H9 (cell line): Measurements from ENCODE around the gene HOXD4. TPM values are rescaled to one million over a fixed set of nuclear protein-coding genes. Genes with fewer than 3 reads are reported as not detected.
A peak's percentile ranks its signal among the peaks of the same experiment; 100 is the strongest.

Source experiments
- DNase-seq: peaks from one replicate; pipeline ENCODE4 v3.0.0-alpha.2; 2017
- H2AFZ ChIP-seq: one replicate; pipeline ENCODE4 v1.6.1; 2013; ENCODE audit warnings: mild to moderate bottlenecking, low read length, control low read depth, moderate library complexity
- H2AK5ac ChIP-seq: 2 replicates; pipeline ENCODE4 v1.6.1; 2013; ENCODE audit warnings: low read length, control low read depth, mixed read lengths; ENCODE audit not compliant: insufficient read length
- H2BK120ac ChIP-seq: one replicate; pipeline ENCODE4 v1.6.1; 2013; ENCODE audit warnings: low read depth, mild to moderate bottlenecking, low read length, control low read depth, inconsistent platforms; ENCODE audit not compliant: poor library complexity, severe bottlenecking
- H2BK12ac ChIP-seq: 2 replicates; pipeline ENCODE4 v1.6.1; 2013; ENCODE audit warnings: low read length, control low read depth, mixed read lengths, low read depth; ENCODE audit not compliant: insufficient read length
- H2BK15ac ChIP-seq: 2 replicates; pipeline ENCODE4 v1.6.1; 2013; ENCODE audit warnings: low read depth, low read length, control low read depth
- H2BK20ac ChIP-seq: one replicate; pipeline ENCODE4 v1.6.1; 2013; ENCODE audit warnings: low read depth, mild to moderate bottlenecking, low read length, control low read depth, inconsistent platforms; ENCODE audit not compliant: poor library complexity, severe bottlenecking
- H2BK5ac ChIP-seq: 2 replicates; pipeline ENCODE4 v1.6.1; 2013; ENCODE audit warnings: low read length, control low read depth, mixed read lengths; ENCODE audit not compliant: insufficient read length
- H3K14ac ChIP-seq: 2 replicates; pipeline ENCODE4 v1.6.1; 2013; ENCODE audit warnings: low read length, control low read depth; ENCODE audit not compliant: insufficient read depth
- H3K18ac ChIP-seq: 2 replicates; pipeline ENCODE4 v1.6.1; 2013; ENCODE audit warnings: low read depth, mild to moderate bottlenecking, mixed read lengths, low read length, control low read depth; ENCODE audit not compliant: insufficient read length
- H3K23ac ChIP-seq: 2 replicates; pipeline ENCODE4 v1.6.1; 2013; ENCODE audit warnings: low read length, control low read depth, mixed read lengths, low read depth; ENCODE audit not compliant: insufficient read length
- H3K23me2 ChIP-seq: 2 replicates; pipeline ENCODE4 v1.6.1; 2013; ENCODE audit warnings: low read depth, mild to moderate bottlenecking, mixed read lengths, low read length, control low read depth; ENCODE audit not compliant: insufficient read length, poor library complexity, severe bottlenecking
- H3K27ac ChIP-seq: 2 replicates; pipeline ENCODE4 v1.5.1; 2013; ENCODE audit warnings: low read length, control low read depth, mixed read lengths, low read depth; ENCODE audit not compliant: insufficient read length
- H3K27me3 ChIP-seq: 2 replicates; pipeline ENCODE4 v1.6.1; 2013; ENCODE audit warnings: low read length, control low read depth, inconsistent platforms; ENCODE audit not compliant: insufficient read depth
- H3K4ac ChIP-seq: 2 replicates; pipeline ENCODE4 v1.6.1; 2013; ENCODE audit warnings: low read depth, mild to moderate bottlenecking, control low read depth, inconsistent platforms, low read length, moderate library complexity
- H3K4me1 ChIP-seq: 2 replicates; pipeline ENCODE4 v1.6.1; 2013; ENCODE audit warnings: low read length, control low read depth, inconsistent platforms; ENCODE audit not compliant: insufficient read depth
- H3K4me2 ChIP-seq: 2 replicates; pipeline ENCODE4 v1.6.1; 2013; ENCODE audit warnings: low read length, control low read depth, mixed read lengths; ENCODE audit not compliant: insufficient read length, insufficient read depth
- H3K56ac ChIP-seq: 2 replicates; pipeline ENCODE4 v1.6.1; 2013; ENCODE audit warnings: low read depth, mild to moderate bottlenecking, mixed read lengths, low read length, control low read depth; ENCODE audit not compliant: insufficient read length
- H3K79me1 ChIP-seq: 2 replicates; pipeline ENCODE4 v1.6.1; 2013; ENCODE audit warnings: low read depth, mild to moderate bottlenecking, moderate library complexity, low read length, control low read depth, inconsistent platforms; ENCODE audit not compliant: insufficient read depth, poor library complexity, severe bottlenecking
- H3K79me2 ChIP-seq: 2 replicates; pipeline ENCODE4 v1.6.1; 2013; ENCODE audit warnings: low read length, control low read depth, inconsistent platforms; ENCODE audit not compliant: insufficient read depth
- H3K9ac ChIP-seq: 2 replicates; pipeline ENCODE4 v1.6.1; 2013; ENCODE audit warnings: low read length, control low read depth, mixed read lengths; ENCODE audit not compliant: insufficient read length; ENCODE audit errors: extremely low read depth
- H3K9me3 ChIP-seq: one replicate; pipeline ENCODE4 v1.6.1; 2013; ENCODE audit warnings: low read depth, low read length, inconsistent platforms; ENCODE audit not compliant: control insufficient read depth
- H3T11ph ChIP-seq: one replicate; pipeline ENCODE4 v1.6.1; 2013; ENCODE audit warnings: mild to moderate bottlenecking, low read length, control low read depth, inconsistent platforms
- H4K20me1 ChIP-seq: one replicate; pipeline ENCODE4 v1.6.1; 2013; ENCODE audit not compliant: control insufficient read depth, insufficient read length, insufficient read depth
- H4K5ac ChIP-seq: 2 replicates; pipeline ENCODE4 v1.6.1; 2013; ENCODE audit warnings: low read depth, mild to moderate bottlenecking, mixed read lengths, low read length, control low read depth; ENCODE audit not compliant: insufficient read length
- H4K8ac ChIP-seq: replicated peaks from 2 replicates; pipeline ENCODE4 v1.6.1; 2013; ENCODE audit warnings: low read length, control low read depth, mixed read lengths, low read depth; ENCODE audit not compliant: insufficient read length
- H4K91ac ChIP-seq: 2 replicates; pipeline ENCODE4 v1.6.1; 2013; ENCODE audit warnings: low read depth, mild to moderate bottlenecking, moderate library complexity, mixed read lengths, low read length, control low read depth; ENCODE audit not compliant: insufficient read length
- H3K27ac Mint-ChIP-seq, 3 experiments: 2 replicates in 2 of 3; 3 replicates in 1 of 3; pipeline ENCODE4 v1.8.0; 2020 to 2021; ENCODE audit warnings: mixed read lengths in 3 of 3, mild to moderate bottlenecking in 1 of 3, moderate library complexity in 1 of 3
- H3K27me3 Mint-ChIP-seq: 2 replicates; pipeline ENCODE4 v1.8.0; 2021; ENCODE audit warnings: low read depth, mild to moderate bottlenecking, moderate library complexity, mixed read lengths
- H3K36me3 Mint-ChIP-seq, 3 experiments: 2 replicates in 2 of 3; 3 replicates in 1 of 3; pipeline ENCODE4 v1.8.0; 2020 to 2021; ENCODE audit warnings: low read depth in 3 of 3, mixed read lengths in 3 of 3; ENCODE audit not compliant: insufficient read depth in 1 of 3
- H3K4me1 Mint-ChIP-seq, 2 experiments: 2 replicates each; pipeline ENCODE4 v1.8.0; 2020; ENCODE audit warnings: mixed read lengths in 2 of 2
- H3K4me3 Mint-ChIP-seq, 2 experiments: 2 replicates in 1 of 2; 3 replicates in 1 of 2; pipeline ENCODE4 v1.8.0; 2020 to 2021; ENCODE audit warnings: mild to moderate bottlenecking in 2 of 2, mixed read lengths in 2 of 2, moderate library complexity in 1 of 2
- H3K9me3 Mint-ChIP-seq, 2 experiments: 2 replicates in 1 of 2; 3 replicates in 1 of 2; pipeline ENCODE4 v1.8.0; 2020; ENCODE audit warnings: mild to moderate bottlenecking in 2 of 2, mixed read lengths in 2 of 2, moderate library complexity in 1 of 2
- WGBS: extraction: QIAGEN DNeasy Blood & Tissue Kit; methylation state at CpG from one replicate; pipeline ENCODE4 v1.1.7; 2013; ENCODE audit warnings: missing lambda C conversion rate, low lambda C conversion rate, mixed read lengths; ENCODE audit not compliant: insufficient read length; ENCODE audit errors: extremely low coverage; 5-methylcytosine and 5-hydroxymethylcytosine counted together
- total RNA-seq: library from RNA; stranded (reverse); gene quantifications from 2 replicates; pipeline ENCODE4 v1.2.1, GENCODE V29; 2021
- TF ChIP-seq, protein P1 (sequence below): fragments of 200-600 bp; sonication (generic); conservative IDR thresholded peaks from 3 replicates; pipeline ENCODE4 v1.8.0; 2021; ENCODE audit warnings: antibody characterized with exemption, mild to moderate bottlenecking

HOXD4 gene
- total RNA-seq, 1 experiment from 2014 or later = not detected

DNA sequence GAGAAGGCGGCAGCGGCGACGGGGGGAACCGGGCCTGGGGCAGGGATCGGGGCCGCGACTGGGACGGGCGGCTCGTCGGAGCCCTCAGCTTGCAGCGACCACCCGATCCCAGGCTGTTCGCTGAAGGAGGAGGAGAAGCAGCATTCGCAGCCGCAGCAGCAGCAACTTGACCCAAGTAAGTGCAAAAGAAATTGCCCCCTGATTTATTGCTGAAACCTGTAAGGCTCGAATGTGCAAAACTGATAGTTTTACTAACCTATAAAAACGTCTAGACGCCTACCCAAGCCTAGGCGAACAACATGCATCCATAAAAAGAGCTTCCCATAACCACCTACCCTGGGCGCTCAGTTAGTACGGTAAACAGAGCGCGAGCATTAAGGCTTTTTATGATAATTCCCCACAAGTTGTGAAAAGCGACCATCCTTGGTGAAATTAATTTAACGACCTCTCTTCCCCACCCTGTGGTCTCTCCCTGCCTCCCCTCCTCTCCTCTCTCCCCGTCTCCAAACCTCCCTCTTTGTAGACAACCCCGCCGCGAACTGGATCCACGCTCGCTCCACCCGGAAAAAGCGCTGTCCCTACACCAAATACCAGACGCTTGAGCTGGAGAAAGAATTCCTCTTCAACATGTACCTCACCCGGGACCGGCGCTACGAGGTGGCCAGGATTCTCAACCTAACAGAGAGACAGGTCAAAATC is 27.8 kb upstream of the HOXD4 start:
- no peak overlapping the region for H3K4me2 ChIP-seq
- H3K79me2 ChIP-seq = no peaks in the 10 kb centered on the region
- H3K9me3 ChIP-seq = no peaks in the 10 kb centered on the region
- no peak overlapping the region for H2BK5ac ChIP-seq
- H2BK20ac ChIP-seq = no peak overlapping the region
- Mint-ChIP-seq H3K36me3 (no peaks in the 10 kb centered on the region; a peak in 2 of 7 replicates), H3K9me3 (peaks cover 2 to 21% of the 10 kb centered on the region in 2 experiments; a peak in 4 of 5 replicates), H3K27me3 (peaks cover 99% of the 10 kb centered on the region), H3K27ac (no peak overlapping the region), H3K4me3 (peak overlapping the region; percentile 17 to 44; a peak in 3 of 5 replicates), H3K4me1 (peaks cover 6 to 15% of the 10 kb centered on the region in 2 experiments)
- no peak overlapping the region for H2AK5ac ChIP-seq
- TF ChIP-seq, protein P1, sequence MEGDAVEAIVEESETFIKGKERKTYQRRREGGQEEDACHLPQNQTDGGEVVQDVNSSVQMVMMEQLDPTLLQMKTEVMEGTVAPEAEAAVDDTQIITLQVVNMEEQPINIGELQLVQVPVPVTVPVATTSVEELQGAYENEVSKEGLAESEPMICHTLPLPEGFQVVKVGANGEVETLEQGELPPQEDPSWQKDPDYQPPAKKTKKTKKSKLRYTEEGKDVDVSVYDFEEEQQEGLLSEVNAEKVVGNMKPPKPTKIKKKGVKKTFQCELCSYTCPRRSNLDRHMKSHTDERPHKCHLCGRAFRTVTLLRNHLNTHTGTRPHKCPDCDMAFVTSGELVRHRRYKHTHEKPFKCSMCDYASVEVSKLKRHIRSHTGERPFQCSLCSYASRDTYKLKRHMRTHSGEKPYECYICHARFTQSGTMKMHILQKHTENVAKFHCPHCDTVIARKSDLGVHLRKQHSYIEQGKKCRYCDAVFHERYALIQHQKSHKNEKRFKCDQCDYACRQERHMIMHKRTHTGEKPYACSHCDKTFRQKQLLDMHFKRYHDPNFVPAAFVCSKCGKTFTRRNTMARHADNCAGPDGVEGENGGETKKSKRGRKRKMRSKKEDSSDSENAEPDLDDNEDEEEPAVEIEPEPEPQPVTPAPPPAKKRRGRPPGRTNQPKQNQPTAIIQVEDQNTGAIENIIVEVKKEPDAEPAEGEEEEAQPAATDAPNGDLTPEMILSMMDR = no peak
- no peak overlapping the region for H3K27ac ChIP-seq
- DNase-seq = peak; percentile 32
- H3K23me2 ChIP-seq = no peaks in the 10 kb centered on the region
- no peaks in the 10 kb centered on the region for H4K20me1 ChIP-seq
- H2BK12ac ChIP-seq = no peak overlapping the region
- no peak overlapping the region for H3K9ac ChIP-seq
- H4K91ac ChIP-seq = no peak overlapping the region
- no peak overlapping the region for H2BK120ac ChIP-seq
- H3K18ac ChIP-seq = no peak overlapping the region
- no peak overlapping the region for H3T11ph ChIP-seq
- no peak overlapping the region for H4K8ac ChIP-seq
- WGBS = no CpG with 5 or more reads among the region's 40 CpGs
- H3K56ac ChIP-seq = no peak overlapping the region
- peaks cover 95% of the 10 kb centered on the region for H3K27me3 ChIP-seq
- no peak overlapping the region for H3K23ac ChIP-seq
- H2BK15ac ChIP-seq = no peak overlapping the region
- no peaks in the 10 kb centered on the region for H3K4me1 ChIP-seq
- no peaks in the 10 kb centered on the region for H3K79me1 ChIP-seq
- no peak overlapping the region for H4K5ac ChIP-seq
- no peak overlapping the region for H2AFZ ChIP-seq
- H3K14ac ChIP-seq = no peak overlapping the region
- no peak overlapping the region for H3K4ac ChIP-seq
